Measurements from ENCODE around the gene BCL3. TPM values are rescaled to one million over a fixed set of nuclear protein-coding genes. Genes with fewer than 3 reads are reported as not detected.
"Not testable (repeated sequence)": the region's sequence is repeated elsewhere in the genome, so short reads cannot be mapped to it uniquely, and the experiment has no call there.

BCL3 gene
- 11.6 TPM for polyA plus RNA-seq (ENCODE audit: insufficient read length)

- DNase-seq (ENCODE audit: low read depth) = no peak
Measured at GRCh38 chr19:44748426-44749254, at the start of gene BCL3. BCL3 (plus strand) TSS chr19:44748708; CDS start chr19:44748791, 83 bp downstream.

GRCh38 chr19:44700547-44700946, 48.0 kb upstream of the BCL3 start:
- no peak for DNase-seq (ENCODE audit: low read depth)

- DNase-seq (ENCODE audit: low read depth) = no peak
Measured at GRCh38 chr19:44701228-44701627, 47.3 kb upstream of the BCL3 start.

GRCh38 chr19:44702551-44703176, 45.8 kb upstream of the BCL3 start:
- DNase-seq (ENCODE audit: low read depth) = no peak

GRCh38 chr19:44703336-44704078, 45.0 kb upstream of the BCL3 start:
- no peak for DNase-seq (ENCODE audit: low read depth)

- DNase-seq (ENCODE audit: low read depth) = no peak
Measured at GRCh38 chr19:44704982-44705381, 43.5 kb upstream of the BCL3 start.

GRCh38 chr19:44705502-44706010, 43.0 kb upstream of the BCL3 start:
- DNase-seq (ENCODE audit: low read depth) = no peak

- DNase-seq (ENCODE audit: low read depth) = no peak
Measured at GRCh38 chr19:44706506-44707236, 41.8 kb upstream of the BCL3 start.

GRCh38 chr19:44707794-44708193, 40.7 kb upstream of the BCL3 start:
- no peak for DNase-seq (ENCODE audit: low read depth)

- DNase-seq (ENCODE audit: low read depth) = no peak
Measured at GRCh38 chr19:44708940-44709339, 39.6 kb upstream of the BCL3 start.

- not testable (repeated sequence) for DNase-seq (ENCODE audit: low read depth)
Measured at GRCh38 chr19:44709434-44710266, 38.9 kb upstream of the BCL3 start.

- DNase-seq (ENCODE audit: low read depth) = no peak
Measured at GRCh38 chr19:44710483-44710882, 38.0 kb upstream of the BCL3 start.

- DNase-seq (ENCODE audit: low read depth) = no peak
Measured at GRCh38 chr19:44712864-44713515, 35.5 kb upstream of the BCL3 start.

GRCh38 chr19:44714597-44715169, 33.8 kb upstream of the BCL3 start:
- no peak for DNase-seq (ENCODE audit: low read depth)

GRCh38 chr19:44717603-44718002, 30.9 kb upstream of the BCL3 start:
- DNase-seq (ENCODE audit: low read depth) = no peak

GRCh38 chr19:44718441-44719261, 29.9 kb upstream of the BCL3 start:
- no peak for DNase-seq (ENCODE audit: low read depth)

- DNase-seq (ENCODE audit: low read depth) = no peak
Measured at GRCh38 chr19:44719262-44719701, 29.2 kb upstream of the BCL3 start.

GRCh38 chr19:44720396-44720795, 28.1 kb upstream of the BCL3 start:
- DNase-seq (ENCODE audit: low read depth) = not testable (repeated sequence)

GRCh38 chr19:44720945-44721344, 27.6 kb upstream of the BCL3 start:
- no peak for DNase-seq (ENCODE audit: low read depth)

All from forelimb muscle (tissue), 1 donor.